GM13977 (cell line): ENCODE results near the gene CHST11.

ENCODE experiments used
- DNase-seq: peaks from one replicate; pipeline ENCODE4 v3.0.0; 2012; ENCODE audit warnings: low spot score
- in situ Hi-C: fragments of 300-500 bp; cut with MboI; formaldehyde crosslinking; loops from one replicate; pipeline ENCODE4 v1.12.0; 2022; ENCODE audit warnings: low sequenced_read_pairs, low pct_unique_long_range_greater_than_20kb, mixed read lengths, inconsistent platforms; ENCODE audit not compliant: unreplicated experiment
- TF ChIP-seq, protein P1 (sequence below): IDR thresholded peaks from 2 replicates; pipeline ENCODE4 v1.5.1; 2012; ENCODE audit warnings: mild to moderate bottlenecking, control low read depth; ENCODE audit not compliant: insufficient read depth; ENCODE audit errors: extremely low read depth, missing control alignments

The CHST11 gene

DNA sequence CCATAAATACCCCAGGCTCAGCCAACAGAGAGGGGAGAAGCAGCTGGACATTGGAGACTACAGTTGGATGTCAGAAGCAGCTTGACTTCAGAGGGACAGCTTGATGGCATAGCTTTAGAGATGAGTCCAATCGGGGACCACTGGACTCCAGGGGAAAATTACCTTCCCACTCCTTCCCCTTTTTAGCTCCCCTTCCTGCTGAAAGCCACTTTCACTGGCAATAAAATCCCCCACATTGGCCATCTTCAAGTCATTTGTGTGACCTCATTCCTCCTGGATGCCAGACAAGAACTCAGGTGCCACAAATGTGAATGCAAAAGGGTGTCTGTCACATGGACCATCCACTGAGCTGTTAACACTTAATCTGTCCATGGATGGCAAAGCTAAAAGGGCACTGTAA, 184.2 kb downstream of the CHST11 start:
- no peak for DNase-seq
- TF ChIP-seq, protein P1, sequence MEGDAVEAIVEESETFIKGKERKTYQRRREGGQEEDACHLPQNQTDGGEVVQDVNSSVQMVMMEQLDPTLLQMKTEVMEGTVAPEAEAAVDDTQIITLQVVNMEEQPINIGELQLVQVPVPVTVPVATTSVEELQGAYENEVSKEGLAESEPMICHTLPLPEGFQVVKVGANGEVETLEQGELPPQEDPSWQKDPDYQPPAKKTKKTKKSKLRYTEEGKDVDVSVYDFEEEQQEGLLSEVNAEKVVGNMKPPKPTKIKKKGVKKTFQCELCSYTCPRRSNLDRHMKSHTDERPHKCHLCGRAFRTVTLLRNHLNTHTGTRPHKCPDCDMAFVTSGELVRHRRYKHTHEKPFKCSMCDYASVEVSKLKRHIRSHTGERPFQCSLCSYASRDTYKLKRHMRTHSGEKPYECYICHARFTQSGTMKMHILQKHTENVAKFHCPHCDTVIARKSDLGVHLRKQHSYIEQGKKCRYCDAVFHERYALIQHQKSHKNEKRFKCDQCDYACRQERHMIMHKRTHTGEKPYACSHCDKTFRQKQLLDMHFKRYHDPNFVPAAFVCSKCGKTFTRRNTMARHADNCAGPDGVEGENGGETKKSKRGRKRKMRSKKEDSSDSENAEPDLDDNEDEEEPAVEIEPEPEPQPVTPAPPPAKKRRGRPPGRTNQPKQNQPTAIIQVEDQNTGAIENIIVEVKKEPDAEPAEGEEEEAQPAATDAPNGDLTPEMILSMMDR = no peak
- in situ Hi-C loops = no loop called here

GRCh38 chr12:104641862-104642261, 185.1 kb downstream of the CHST11 start:
- peak; percentile 77 for DNase-seq
- in situ Hi-C loops = no loop called here
- TF ChIP-seq, protein P1 = peak; percentile 40

DNA sequence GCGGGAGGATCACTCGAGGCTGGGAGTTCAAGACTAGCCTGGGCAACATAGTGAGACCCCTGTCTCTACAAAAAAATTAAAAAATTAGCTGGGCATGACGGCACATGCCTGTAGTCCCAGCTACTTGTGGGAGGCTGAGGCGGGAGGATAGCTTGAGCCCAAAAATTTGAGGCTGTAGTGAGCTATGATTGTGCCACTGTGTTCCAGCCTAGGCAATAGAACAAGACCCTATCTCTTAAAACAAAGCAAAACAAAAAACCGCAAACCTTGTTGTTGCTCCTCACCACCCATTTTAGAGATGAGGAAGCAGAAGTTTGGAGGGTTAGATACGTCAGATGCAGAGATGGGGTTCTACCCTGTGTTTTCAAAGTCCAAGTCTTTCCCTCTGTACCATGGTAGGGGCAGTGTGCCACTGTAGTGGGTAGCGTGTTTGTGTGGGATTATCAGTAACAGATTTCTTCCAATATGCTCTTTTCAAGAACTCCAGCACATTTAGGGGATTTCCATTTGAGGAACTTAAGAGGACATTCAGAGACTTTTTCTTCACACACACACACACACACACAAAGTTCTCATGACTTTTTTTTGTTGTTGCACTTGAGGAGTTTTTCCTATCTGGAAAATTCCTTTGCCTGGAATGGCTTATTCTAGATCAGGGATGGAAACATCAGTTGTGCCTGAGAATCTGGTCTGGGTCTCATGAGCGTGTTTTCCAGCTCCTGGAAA, 186.5 kb downstream of the CHST11 start:
- TF ChIP-seq, protein P1 = no peak
- DNase-seq = peak; percentile 57
- in situ Hi-C loops = no loop called here

DNA sequence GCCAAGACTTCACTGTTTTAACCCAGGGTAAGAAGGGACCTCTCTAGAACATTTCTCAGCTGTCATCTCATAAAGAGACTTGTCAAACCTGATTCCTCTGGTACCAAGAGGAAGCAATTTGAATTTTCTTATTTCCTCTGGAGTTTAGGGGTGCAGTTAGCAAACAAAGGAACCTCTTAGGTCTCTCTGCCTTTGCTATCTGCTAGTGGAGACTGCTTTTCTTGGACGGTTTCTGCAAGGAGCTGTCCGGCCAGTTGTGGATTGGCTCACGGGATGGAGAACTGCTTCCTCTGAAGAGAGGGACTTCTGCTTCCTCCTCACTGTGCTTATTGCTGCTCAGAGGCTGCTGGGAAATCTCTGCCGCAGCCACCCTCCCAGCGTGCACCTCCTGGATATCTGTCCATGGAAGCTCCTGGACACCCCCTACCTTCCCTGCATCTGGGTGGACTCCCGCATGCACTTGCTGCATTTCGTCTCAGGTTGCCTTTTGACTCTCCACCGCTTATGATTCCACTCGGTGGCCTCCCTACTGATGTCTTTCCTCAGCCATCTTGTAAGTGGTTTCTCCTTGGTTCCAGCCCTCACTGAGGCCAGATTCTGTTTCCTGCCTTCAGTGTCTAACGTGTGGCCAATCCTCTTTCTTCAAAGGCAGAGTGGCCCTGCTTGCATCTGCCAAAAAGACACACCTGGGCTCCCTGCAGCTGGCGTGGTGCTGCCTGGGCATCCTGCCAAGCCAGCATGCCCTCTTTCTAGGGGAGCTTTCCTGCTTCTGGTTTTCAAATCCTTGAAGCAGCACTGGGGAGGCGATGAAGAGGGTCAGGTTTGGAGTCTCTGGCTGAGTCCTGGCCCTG, 187.3 kb downstream of the CHST11 start:
- DNase-seq = peak; percentile 31
- TF ChIP-seq, protein P1 = no peak
- in situ Hi-C loops = no loop called here

DNA sequence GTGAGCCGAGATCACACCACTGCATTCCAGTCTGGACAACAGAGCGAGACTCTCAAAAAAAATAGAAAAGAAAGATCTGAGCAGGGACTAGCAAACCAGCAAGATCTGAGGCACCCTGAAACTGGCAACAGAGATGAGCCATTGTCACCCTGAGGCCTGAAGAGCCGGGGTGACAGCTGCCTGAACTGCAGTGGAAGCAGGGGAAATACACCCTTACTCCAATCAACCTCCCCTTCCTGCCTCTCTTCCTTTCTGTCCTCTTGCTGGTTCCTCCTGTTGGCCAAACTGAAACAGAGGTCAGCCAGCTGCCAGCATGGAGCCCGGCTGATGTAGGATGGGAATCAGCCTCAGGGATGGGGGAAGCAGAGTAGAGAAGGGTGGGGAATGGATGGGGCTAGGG, 192.0 kb downstream of the CHST11 start:
- no peak for DNase-seq
- TF ChIP-seq, protein P1 = no peak

DNA sequence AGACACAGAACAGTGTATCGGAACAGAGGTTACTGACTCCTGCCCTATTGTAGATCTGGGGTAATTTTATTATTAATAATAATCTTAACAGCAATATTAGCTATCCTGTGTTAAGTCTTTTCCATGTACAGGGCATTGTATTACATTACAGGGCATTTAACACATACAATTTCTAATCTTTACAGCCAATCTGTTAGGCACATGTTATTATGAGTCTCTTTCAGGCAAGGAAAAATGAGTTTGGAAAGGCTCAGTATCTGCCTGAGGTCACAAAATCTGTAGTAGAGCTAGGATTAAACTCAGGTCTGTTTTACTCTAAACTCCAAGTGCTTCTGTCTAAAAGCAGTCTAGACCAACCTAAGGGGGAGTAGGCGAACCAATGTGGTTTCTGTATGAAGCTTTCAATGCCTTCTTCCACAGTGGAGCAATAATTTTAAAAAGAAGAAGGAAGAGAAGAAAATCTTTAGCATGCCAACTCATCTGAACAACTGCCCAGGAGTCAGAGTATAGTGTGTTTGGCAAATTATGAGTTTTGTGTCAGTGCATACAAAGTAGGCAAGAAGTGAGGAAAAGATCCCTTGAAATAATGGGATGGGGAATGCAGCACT, 192.6 kb downstream of the CHST11 start:
- DNase-seq = no peak
- TF ChIP-seq, protein P1 = no peak
- in situ Hi-C loops = no loop called here

More for the DNA sequence above, 192.0 kb downstream of the CHST11 start:
- in situ Hi-C loops = no loop called here
